ENCODE data around the gene TOP3B.
"Not testable (repeated sequence)": the region's sequence is repeated elsewhere in the genome, so short reads cannot be mapped to it uniquely, and the experiment has no call there.

TOP3B gene

GRCh38 chr22:21917181-21917958 lies 65.2 kb downstream of the TOP3B start:
- H3K4me3 ChIP-seq (ENCODE audit: low read depth, low read length), result no peak overlapping the region
- ChIA-PET POLR2A (no interaction called here), CTCF (interaction anchor here (0.6 to 2.4 kb wide), 6 partner anchors 7 to 203 kb away, joined by 3 to 9 read pairs (median 4); no protein-coding TSS in a partner anchor)
- TF ChIP-seq, protein P1, sequence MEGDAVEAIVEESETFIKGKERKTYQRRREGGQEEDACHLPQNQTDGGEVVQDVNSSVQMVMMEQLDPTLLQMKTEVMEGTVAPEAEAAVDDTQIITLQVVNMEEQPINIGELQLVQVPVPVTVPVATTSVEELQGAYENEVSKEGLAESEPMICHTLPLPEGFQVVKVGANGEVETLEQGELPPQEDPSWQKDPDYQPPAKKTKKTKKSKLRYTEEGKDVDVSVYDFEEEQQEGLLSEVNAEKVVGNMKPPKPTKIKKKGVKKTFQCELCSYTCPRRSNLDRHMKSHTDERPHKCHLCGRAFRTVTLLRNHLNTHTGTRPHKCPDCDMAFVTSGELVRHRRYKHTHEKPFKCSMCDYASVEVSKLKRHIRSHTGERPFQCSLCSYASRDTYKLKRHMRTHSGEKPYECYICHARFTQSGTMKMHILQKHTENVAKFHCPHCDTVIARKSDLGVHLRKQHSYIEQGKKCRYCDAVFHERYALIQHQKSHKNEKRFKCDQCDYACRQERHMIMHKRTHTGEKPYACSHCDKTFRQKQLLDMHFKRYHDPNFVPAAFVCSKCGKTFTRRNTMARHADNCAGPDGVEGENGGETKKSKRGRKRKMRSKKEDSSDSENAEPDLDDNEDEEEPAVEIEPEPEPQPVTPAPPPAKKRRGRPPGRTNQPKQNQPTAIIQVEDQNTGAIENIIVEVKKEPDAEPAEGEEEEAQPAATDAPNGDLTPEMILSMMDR (IDR thresholded peaks at IDR 0.05; ENCODE audit: insufficient read depth, low read length, missing control alignments), result no peak
- no peak for DNase-seq (ENCODE audit: low read depth, low spot score)

GRCh38 chr22:21916309-21916918 lies 66.2 kb downstream of the TOP3B start:
- POLR2A ChIA-PET, result no interaction called here
- no peak for DNase-seq (ENCODE audit: low read depth, low spot score)
- TF ChIP-seq, protein P1 (IDR thresholded peaks at IDR 0.05; ENCODE audit: insufficient read depth, low read length, missing control alignments), result no peak

DNA sequence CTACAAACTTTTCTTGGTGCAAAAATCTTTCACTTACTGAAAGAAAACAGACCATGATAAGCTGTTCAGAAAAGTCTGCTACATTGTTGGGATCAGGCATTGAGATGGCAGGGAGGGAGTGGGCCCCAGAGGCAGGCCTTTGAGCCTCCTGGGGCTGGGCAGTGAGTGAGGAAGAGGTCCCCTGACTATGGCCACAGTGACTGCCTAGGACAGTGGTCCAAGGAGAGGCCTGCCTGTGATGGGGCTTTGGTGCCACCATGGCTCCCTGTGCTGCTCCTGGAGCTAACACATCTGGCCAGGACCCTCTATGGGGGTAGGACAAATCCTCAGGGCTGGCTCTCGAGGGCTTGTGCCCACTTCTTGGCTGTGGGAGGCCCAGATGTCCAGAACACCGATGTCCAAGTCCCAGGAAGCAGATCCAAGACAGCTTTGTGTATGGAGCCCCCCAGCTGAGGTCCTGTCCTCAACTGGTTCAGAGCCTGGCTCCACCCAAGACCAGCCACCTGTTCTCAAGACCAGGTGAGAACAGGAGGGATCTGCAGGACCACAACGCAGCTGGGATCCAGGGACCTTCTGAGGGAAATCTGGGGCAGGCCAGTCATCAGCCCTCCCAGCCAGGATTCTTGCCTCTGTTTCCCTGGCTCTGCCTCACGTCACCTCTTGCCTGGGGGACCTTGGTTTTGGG lies 66.8 kb downstream of the TOP3B start:
- ChIA-PET POLR2A (no interaction called here), CTCF (interaction anchor here (1.0 to 2.4 kb wide), 4 partner anchors 9 to 32 kb away, joined by 3 to 9 read pairs (median 6); no protein-coding TSS in a partner anchor)
- DNase-seq (ENCODE audit: low read depth, low spot score), result no peak
- H3K4me3 ChIP-seq (ENCODE audit: low read depth, low read length), result no peak overlapping the region
- TF ChIP-seq, protein P1 (IDR thresholded peaks at IDR 0.05; ENCODE audit: insufficient read depth, low read length, missing control alignments), result no peak

More at GRCh38 chr22:21916309-21916918, 66.2 kb downstream of the TOP3B start:
- no peak overlapping the region for H3K4me3 ChIP-seq (ENCODE audit: low read depth, low read length)
- CTCF ChIA-PET, result interaction anchor here (0.8 to 2.4 kb wide), 6 partner anchors 8 to 202 kb away, joined by 3 to 9 read pairs (median 4); no protein-coding TSS in a partner anchor

GRCh38 chr22:21914033-21914642 lies 68.4 kb downstream of the TOP3B start:
- POLR2A ChIA-PET; DNase-seq (ENCODE audit: low read depth, low spot score); H3K4me3 ChIP-seq (ENCODE audit: low read depth, low read length): not testable (repeated sequence)
- CTCF ChIA-PET, result interaction anchor here (1.0 kb wide), 1 partner anchor 24 kb away, joined by 3 read pairs; no protein-coding TSS in a partner anchor

- CTCF ChIA-PET, result interaction anchor here (1.6 kb wide), 1 partner anchor 27 kb away, joined by 3 read pairs; no protein-coding TSS in a partner anchor
Observed at GRCh38 chr22:21910367-21910766, 72.2 kb downstream of the TOP3B start.

DNA sequence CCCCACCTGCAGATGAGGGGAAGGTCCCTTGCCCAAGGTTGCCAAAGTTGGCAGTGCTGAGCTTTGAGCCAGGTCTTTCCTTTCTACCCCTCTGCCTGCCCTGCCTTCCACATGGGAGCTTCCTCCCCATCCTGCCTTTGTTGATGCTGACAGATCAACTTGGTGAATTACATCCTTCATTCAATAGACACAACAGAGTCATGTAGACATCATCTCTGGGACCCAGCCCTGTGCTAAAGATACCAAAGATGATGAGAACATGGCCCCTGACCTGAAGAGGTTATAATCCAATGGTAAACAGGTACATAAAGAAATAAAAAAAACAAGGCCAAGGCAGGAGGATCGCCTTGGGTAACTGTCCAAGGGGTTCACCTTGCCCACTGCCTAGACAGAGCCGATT lies 72.7 kb downstream of the TOP3B start:
- ChIA-PET CTCF (interaction anchor here (1.6 kb wide), 1 partner anchor 27 kb away, joined by 3 read pairs; no protein-coding TSS in a partner anchor), POLR2A (no interaction called here)
- TF ChIP-seq, protein P1 (IDR thresholded peaks at IDR 0.05; ENCODE audit: insufficient read depth, low read length, missing control alignments), result no peak
- no peak for DNase-seq (ENCODE audit: low read depth, low spot score)
- H3K4me3 ChIP-seq (ENCODE audit: low read depth, low read length), result no peak overlapping the region

More at GRCh38 chr22:21910367-21910766, 72.2 kb downstream of the TOP3B start:
- DNase-seq (ENCODE audit: low read depth, low spot score); H3K4me3 ChIP-seq (ENCODE audit: low read depth, low read length); POLR2A ChIA-PET: not testable (repeated sequence)

Measured in AG04449 (cell line).